ENCODE measurements around the gene GIMAP1. TPM values are rescaled to one million over a fixed set of nuclear protein-coding genes. Genes with fewer than 3 reads are reported as not detected.

The GIMAP1 gene
- total and polyA plus RNA-seq, 8 donors: 0.39 to 2.0 (median 1.1) TPM

DNA sequence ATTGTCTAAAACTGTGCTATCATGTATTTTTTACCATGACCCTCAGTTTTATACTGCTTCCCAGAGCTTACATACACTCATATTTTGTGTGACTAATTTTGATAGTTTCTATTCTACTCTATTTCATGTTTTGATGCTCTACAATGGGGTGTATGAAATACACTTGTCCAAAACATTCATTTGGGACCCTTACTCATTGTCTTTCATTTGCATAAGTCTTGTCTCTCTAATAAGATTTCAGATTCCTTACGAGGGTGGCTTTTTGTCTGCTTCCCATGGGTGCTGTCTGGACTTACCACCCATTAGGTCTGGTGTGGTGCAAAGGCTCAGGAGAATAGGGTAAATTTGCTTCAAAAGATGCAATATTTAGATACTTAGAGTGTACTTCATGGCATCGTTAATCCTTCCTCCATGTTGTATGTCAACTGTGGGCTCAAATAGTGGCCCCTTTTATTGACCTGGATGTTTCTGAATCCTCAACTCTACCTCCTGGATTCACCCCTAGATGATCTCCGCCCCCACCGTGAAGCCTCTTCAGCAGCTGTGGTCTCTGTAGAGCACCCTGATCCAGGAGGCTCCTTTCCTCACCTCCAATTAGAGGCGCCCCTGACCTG, 17.2 kb downstream of the GIMAP1 start:
- Histone ChIP-seq H3K4me1 (no peaks in the 10 kb centered on the region), H3K27me3 (peaks cover 0 to 4% (median 0%) of the 10 kb centered on the region in 4 donors), H3K27ac (no peak overlapping the region), H3K36me3 (no peaks in the 10 kb centered on the region), H3K9me3 (no peaks in the 10 kb centered on the region), H3K4me3 (no peak overlapping the region)
- ATAC-seq (no peak), FAIRE-seq (no peak), DNase-seq (no peak)
- 83 to 84% methylated on average over 5 of the region's 5 CpGs for WGBS, 2 donors
- intact Hi-C loops (cut with DNase I): no loop called here
- TF ChIP-seq, protein P1, sequence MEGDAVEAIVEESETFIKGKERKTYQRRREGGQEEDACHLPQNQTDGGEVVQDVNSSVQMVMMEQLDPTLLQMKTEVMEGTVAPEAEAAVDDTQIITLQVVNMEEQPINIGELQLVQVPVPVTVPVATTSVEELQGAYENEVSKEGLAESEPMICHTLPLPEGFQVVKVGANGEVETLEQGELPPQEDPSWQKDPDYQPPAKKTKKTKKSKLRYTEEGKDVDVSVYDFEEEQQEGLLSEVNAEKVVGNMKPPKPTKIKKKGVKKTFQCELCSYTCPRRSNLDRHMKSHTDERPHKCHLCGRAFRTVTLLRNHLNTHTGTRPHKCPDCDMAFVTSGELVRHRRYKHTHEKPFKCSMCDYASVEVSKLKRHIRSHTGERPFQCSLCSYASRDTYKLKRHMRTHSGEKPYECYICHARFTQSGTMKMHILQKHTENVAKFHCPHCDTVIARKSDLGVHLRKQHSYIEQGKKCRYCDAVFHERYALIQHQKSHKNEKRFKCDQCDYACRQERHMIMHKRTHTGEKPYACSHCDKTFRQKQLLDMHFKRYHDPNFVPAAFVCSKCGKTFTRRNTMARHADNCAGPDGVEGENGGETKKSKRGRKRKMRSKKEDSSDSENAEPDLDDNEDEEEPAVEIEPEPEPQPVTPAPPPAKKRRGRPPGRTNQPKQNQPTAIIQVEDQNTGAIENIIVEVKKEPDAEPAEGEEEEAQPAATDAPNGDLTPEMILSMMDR (IDR thresholded peaks at IDR 0.05): no peak

GRCh38 chr7:150734254-150734653, 17.8 kb downstream of the GIMAP1 start:
- no peaks in the 10 kb centered on the region for H3K4me1 ChIP-seq
- intact Hi-C loops (cut with DNase I): no loop called here
- ATAC-seq: no peak

GRCh38 chr7:150735596-150736358, 19.4 kb downstream of the GIMAP1 start:
- H3K27me3 ChIP-seq: peaks cover 0 to 4% (median 0%) of the 10 kb centered on the region in 4 donors
- H3K4me3 ChIP-seq: no peak overlapping the region
- no peak overlapping the region for H3K27ac ChIP-seq
- ATAC-seq (no peak), FAIRE-seq (no peak), DNase-seq (no peak)
- H3K36me3 ChIP-seq: no peaks in the 10 kb centered on the region
- TF ChIP-seq, protein P1 (IDR thresholded peaks at IDR 0.05): no peak
- WGBS, 2 donors: 59% methylated on average over 3 of the region's 3 CpGs
- intact Hi-C loops (cut with DNase I): no loop called here
- no peaks in the 10 kb centered on the region for H3K9me3 ChIP-seq
- no peaks in the 10 kb centered on the region for H3K4me1 ChIP-seq

More at GRCh38 chr7:150734254-150734653, 17.8 kb downstream of the GIMAP1 start:
- no peak overlapping the region for H3K4me3 ChIP-seq
- DNase-seq (no peak), FAIRE-seq (no peak)
- peaks cover 0 to 4% (median 0%) of the 10 kb centered on the region in 4 donors for H3K27me3 ChIP-seq
- H3K36me3 ChIP-seq: no peaks in the 10 kb centered on the region
- TF ChIP-seq, protein P1 (IDR thresholded peaks at IDR 0.05): no peak
- 69 to 75% methylated on average over 3 of the region's 3 CpGs for WGBS, 2 donors
- H3K27ac ChIP-seq: no peak overlapping the region
- no peaks in the 10 kb centered on the region for H3K9me3 ChIP-seq

GRCh38 chr7:150736864-150737263, 20.5 kb downstream of the GIMAP1 start:
- Histone ChIP-seq H3K27me3 (peaks cover 0 to 4% (median 0%) of the 10 kb centered on the region in 4 donors), H3K4me3 (peak overlapping the region in 1 of 4 donors; percentile 34), H3K27ac (no peak overlapping the region), H3K9me3 (no peaks in the 10 kb centered on the region), H3K36me3 (no peaks in the 10 kb centered on the region), H3K4me1 (no peaks in the 10 kb centered on the region)
- intact Hi-C loops (cut with DNase I): no loop called here
- 44% methylated on average over 4 of the region's 4 CpGs for WGBS, 2 donors
- ATAC-seq: no peak
- TF ChIP-seq, protein P1 (IDR thresholded peaks at IDR 0.05): no peak
- no peak for DNase-seq
- no peak for FAIRE-seq
